ENCODE measurements around the gene HIGD2A. TPM values are rescaled to one million over a fixed set of nuclear protein-coding genes. Genes with fewer than 3 reads are reported as not detected.

The HIGD2A gene
- total and polyA plus RNA-seq, 10 of the 15 experiments (the other 5 are each of a cell fraction or from before 2014, with no cell fraction given): 152 to 348 (median 194) TPM

DNA sequence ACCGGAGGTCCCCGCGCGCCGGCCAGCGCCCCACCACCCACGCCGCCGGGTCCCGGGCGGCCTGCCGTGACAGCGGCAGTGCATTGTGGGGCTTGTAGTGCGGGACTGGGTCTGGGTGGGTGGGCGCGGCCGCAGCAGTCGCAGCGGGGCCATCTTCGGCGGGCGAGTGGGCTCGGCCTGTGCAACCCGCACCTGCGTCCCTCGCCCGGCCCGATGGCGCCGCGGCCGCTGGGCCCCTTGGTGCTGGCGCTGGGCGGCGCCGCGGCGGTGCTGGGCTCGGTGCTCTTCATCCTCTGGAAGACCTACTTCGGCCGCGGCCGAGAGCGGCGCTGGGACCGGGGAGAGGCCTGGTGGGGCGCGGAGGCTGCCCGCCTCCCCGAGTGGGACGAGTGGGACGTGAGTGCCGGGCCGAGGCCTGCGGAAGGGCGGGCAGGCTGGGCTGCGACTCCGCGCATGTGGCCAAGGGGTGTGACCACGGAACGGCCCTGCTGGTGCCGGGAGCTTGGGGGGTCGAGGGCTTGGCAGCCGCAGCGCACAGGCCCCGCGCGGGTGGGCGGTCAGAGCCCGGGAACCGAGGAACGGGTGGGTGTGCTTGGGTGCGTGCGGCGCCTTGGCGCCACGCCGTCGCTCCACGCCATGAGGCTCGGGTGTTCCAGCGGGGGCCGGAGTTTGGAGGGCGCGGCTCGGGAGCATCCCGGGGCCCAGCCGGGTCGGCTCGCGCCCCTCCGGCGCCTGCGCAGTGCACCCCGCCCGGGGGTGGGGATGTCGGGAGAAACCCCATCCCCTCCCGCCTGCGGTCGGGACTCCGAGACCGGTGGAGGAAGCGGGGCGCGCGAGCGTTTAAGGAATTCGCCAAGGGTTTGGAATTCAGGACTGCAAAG lies 23.0 kb upstream of the HIGD2A start, which contains the start of gene ARL10 (continued):
- peak; percentile 77 for TF ChIP-seq TARDBP (IDR thresholded peaks at IDR 0.05; ENCODE audit: borderline replicate concordance)
- TF ChIP-seq, protein P1, sequence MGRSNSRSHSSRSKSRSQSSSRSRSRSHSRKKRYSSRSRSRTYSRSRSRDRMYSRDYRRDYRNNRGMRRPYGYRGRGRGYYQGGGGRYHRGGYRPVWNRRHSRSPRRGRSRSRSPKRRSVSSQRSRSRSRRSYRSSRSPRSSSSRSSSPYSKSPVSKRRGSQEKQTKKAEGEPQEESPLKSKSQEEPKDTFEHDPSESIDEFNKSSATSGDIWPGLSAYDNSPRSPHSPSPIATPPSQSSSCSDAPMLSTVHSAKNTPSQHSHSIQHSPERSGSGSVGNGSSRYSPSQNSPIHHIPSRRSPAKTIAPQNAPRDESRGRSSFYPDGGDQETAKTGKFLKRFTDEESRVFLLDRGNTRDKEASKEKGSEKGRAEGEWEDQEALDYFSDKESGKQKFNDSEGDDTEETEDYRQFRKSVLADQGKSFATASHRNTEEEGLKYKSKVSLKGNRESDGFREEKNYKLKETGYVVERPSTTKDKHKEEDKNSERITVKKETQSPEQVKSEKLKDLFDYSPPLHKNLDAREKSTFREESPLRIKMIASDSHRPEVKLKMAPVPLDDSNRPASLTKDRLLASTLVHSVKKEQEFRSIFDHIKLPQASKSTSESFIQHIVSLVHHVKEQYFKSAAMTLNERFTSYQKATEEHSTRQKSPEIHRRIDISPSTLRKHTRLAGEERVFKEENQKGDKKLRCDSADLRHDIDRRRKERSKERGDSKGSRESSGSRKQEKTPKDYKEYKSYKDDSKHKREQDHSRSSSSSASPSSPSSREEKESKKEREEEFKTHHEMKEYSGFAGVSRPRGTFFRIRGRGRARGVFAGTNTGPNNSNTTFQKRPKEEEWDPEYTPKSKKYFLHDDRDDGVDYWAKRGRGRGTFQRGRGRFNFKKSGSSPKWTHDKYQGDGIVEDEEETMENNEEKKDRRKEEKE (IDR thresholded peaks at IDR 0.05): no peak
- TF ChIP-seq, protein P2, sequence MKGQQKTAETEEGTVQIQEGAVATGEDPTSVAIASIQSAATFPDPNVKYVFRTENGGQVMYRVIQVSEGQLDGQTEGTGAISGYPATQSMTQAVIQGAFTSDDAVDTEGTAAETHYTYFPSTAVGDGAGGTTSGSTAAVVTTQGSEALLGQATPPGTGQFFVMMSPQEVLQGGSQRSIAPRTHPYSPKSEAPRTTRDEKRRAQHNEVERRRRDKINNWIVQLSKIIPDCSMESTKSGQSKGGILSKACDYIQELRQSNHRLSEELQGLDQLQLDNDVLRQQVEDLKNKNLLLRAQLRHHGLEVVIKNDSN (IDR thresholded peaks at IDR 0.05; ENCODE audit: borderline replicate concordance, extremely low read length, insufficient read depth, low read depth, low read length): no peak
- TF ChIP-seq SMAD5 (IDR thresholded peaks at IDR 0.05; ENCODE audit: low read depth): no peak
- TF ChIP-seq, protein P3, sequence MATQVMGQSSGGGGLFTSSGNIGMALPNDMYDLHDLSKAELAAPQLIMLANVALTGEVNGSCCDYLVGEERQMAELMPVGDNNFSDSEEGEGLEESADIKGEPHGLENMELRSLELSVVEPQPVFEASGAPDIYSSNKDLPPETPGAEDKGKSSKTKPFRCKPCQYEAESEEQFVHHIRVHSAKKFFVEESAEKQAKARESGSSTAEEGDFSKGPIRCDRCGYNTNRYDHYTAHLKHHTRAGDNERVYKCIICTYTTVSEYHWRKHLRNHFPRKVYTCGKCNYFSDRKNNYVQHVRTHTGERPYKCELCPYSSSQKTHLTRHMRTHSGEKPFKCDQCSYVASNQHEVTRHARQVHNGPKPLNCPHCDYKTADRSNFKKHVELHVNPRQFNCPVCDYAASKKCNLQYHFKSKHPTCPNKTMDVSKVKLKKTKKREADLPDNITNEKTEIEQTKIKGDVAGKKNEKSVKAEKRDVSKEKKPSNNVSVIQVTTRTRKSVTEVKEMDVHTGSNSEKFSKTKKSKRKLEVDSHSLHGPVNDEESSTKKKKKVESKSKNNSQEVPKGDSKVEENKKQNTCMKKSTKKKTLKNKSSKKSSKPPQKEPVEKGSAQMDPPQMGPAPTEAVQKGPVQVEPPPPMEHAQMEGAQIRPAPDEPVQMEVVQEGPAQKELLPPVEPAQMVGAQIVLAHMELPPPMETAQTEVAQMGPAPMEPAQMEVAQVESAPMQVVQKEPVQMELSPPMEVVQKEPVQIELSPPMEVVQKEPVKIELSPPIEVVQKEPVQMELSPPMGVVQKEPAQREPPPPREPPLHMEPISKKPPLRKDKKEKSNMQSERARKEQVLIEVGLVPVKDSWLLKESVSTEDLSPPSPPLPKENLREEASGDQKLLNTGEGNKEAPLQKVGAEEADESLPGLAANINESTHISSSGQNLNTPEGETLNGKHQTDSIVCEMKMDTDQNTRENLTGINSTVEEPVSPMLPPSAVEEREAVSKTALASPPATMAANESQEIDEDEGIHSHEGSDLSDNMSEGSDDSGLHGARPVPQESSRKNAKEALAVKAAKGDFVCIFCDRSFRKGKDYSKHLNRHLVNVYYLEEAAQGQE (IDR thresholded peaks at IDR 0.05; ENCODE audit: low read depth, low read length): no peak
- TF ChIP-seq CBX3 (IDR thresholded peaks at IDR 0.05; ENCODE audit: borderline replicate concordance, low read depth): no peak
- TF ChIP-seq SREBF2 (IDR thresholded peaks at IDR 0.05; ENCODE audit: low read length): no peak
- TF ChIP-seq CHD2 (IDR thresholded peaks at IDR 0.05; ENCODE audit: borderline replicate concordance, low read depth, low read length): 0 out of 2 replicates have a peak, but pooled peaks have one; percentile 11
- TF ChIP-seq NFXL1 (IDR thresholded peaks at IDR 0.05; ENCODE audit: borderline replicate concordance): no peak
- TF ChIP-seq BCL11A (IDR thresholded peaks at IDR 0.05; ENCODE audit: low read depth, low read length): no peak
- TF ChIP-seq SMARCA5 (IDR thresholded peaks at IDR 0.05): 0 out of 2 replicates have a peak, but pooled peaks have one; percentile 64
- TF ChIP-seq ZNF274 (IDR thresholded peaks at IDR 0.05; ENCODE audit: insufficient read depth, insufficient read length): no peak
- TF ChIP-seq RAD21 (IDR thresholded peaks at IDR 0.05; ENCODE audit: insufficient read depth, low read depth, low read length): no peak
- TF ChIP-seq, protein P4, sequence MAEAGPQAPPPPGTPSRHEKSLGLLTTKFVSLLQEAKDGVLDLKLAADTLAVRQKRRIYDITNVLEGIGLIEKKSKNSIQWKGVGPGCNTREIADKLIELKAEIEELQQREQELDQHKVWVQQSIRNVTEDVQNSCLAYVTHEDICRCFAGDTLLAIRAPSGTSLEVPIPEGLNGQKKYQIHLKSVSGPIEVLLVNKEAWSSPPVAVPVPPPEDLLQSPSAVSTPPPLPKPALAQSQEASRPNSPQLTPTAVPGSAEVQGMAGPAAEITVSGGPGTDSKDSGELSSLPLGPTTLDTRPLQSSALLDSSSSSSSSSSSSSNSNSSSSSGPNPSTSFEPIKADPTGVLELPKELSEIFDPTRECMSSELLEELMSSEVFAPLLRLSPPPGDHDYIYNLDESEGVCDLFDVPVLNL (IDR thresholded peaks at IDR 0.05; ENCODE audit: low read depth, low read length): no peak
- no peak for TF ChIP-seq JUNB (IDR thresholded peaks at IDR 0.05)
- TF ChIP-seq FOS (IDR thresholded peaks at IDR 0.05; ENCODE audit: borderline replicate concordance, extremely low read depth, insufficient read length): no peak
- no peak for TF ChIP-seq POLR2AphosphoS5 (IDR thresholded peaks at IDR 0.05; ENCODE audit: low read length)
- no peak for TF ChIP-seq RELA (IDR thresholded peaks at IDR 0.05; ENCODE audit: borderline replicate concordance, partially characterized antibody)
- no peak for TF ChIP-seq KDM1A (IDR thresholded peaks at IDR 0.05; ENCODE audit: borderline replicate concordance)
- no peak for TF ChIP-seq FOXK2 (IDR thresholded peaks at IDR 0.05)
- TF ChIP-seq BHLHE40 (IDR thresholded peaks at IDR 0.05; ENCODE audit: borderline replicate concordance in 1 of 2, low read depth in 2 of 2, low read length in 1 of 2): peak in 1 of 2 experiments; percentile 44; a peak in 2 of 4 replicates
